Hepatic stellate cell (primary cell): ENCODE data around the gene PKLR.
"Not testable (repeated sequence)": the region's sequence is repeated elsewhere in the genome, so short reads cannot be mapped to it uniquely, and the experiment has no call there.

Source experiments
- DNase-seq: peaks from one replicate; pipeline ENCODE4 v3.0.0; 2011; ENCODE audit warnings: low spot score

The PKLR gene

DNA sequence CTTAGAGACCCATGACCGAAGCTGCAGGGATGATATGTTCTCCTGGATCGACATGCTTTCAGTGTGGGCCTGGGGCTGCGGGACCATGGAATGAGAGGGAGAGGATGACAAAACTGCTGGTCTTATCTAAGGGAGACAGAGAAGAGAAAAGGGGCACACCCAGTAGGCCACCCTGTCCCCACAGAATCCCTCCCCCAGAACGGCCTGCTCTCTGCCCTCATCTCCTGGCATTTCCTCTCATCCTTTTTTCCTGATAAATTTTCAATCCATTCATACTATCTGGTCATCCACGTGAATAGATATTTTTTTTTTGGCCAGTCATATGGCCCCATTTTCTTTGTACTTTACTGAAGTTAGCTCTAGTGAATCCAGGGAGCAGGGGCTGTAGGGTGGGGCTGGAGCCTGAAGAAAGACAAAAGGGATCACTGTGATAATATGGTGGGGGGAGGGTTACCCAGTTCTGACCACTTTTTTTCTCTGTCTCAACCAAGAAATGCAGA lies at the start of gene PKLR:
Gene PKLR (minus strand): TSS at position 97 of the 500 bp plus-strand sequence. CDS start 43 bp downstream, at position 54.
- no peak for DNase-seq

DNA sequence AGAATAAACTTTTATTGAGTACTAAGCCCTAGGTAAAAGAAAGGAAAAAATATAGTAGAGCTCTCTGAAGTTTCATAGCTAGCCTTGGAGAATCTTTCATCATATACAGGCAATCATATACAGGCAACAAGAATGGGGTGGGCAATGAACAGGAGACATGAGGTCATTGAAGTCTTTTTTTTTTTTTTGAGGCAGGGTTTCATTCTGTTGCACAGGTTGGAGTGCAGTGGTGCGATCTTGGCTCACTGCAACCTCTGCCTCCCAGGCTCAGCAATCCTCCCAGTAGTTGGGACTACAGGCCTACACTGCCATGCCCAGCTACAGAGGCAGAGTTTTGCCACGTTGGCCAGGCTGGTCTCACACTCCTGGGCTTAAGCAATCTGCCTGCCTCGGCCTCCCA lies 41.6 kb upstream of the PKLR start:
- DNase-seq, result no peak

DNA sequence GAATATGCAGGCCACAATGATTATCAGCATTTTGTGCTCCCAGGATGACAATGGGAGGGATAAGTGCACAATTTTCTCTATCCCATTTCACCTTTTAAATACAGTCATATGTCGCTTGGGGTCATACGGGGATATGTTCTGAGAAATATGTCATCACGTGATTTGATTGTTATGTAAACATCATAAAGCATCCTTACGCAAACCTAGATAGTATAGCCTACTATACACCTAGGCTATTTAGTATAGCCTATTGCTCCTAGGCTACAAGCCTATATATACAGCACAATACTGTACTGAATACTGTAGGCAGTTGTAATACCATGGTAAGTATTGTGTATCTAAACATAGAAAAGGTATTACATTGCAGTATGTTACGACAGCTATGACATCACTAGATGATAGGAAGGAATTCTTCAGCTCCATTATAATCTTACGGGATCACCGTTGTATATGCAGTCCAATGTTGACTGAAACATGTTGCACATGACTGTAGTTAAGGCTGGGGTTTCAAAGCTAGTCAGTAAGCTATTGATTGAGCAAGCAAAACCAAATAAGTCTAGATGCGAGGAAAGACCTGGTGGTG lies 38.4 kb upstream of the PKLR start:
- DNase-seq, result no peak

DNA sequence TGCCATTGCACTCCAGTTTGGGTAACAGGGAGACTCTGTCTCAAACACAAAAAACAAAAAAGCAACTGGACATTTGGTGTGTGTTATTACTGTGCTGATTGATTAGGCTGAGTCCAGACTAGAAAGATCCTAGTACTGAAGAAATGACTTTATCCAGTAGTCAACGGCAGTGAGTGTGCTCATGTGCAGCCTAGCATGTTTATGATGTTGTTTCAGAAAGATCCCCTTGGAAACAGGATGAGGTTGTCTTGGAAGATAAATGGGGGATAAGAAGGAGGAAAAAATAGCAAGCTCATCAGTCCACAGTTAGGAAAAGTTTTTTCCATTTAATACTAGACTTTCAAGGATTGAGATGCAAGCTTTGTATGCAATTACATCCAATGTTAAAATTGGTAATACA lies 33.7 kb upstream of the PKLR start:
- no peak for DNase-seq

DNA sequence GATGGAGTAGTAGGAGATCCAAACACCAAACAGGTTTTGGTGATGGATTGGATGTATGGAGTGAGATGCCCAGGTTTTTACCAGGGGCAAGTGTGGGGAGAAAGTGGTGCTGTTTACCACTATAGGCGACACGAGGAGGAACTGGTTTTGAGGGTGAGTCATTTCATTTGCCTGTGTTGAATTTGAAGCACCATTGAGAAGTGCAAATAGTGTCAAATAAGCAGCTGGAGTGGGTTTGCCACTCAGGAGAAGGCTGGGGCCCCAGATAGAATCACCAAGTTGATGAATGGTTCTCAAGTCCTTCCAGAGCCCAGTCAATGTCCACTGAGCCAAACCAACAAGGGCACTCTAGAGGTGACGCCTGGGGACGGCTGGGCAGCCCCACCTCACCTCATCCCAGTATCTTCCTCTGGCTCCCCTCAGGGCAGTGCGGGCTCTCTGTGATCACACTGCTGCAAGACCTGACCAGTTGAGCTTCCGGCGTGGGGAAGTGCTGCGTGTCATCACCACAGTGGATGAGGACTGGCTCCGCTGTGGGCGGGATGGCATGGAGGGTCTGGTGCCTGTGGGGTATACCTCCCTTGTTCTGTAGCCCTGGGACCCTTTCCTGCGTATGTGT lies 28.9 kb upstream of the PKLR start:
- no peak for DNase-seq

DNA sequence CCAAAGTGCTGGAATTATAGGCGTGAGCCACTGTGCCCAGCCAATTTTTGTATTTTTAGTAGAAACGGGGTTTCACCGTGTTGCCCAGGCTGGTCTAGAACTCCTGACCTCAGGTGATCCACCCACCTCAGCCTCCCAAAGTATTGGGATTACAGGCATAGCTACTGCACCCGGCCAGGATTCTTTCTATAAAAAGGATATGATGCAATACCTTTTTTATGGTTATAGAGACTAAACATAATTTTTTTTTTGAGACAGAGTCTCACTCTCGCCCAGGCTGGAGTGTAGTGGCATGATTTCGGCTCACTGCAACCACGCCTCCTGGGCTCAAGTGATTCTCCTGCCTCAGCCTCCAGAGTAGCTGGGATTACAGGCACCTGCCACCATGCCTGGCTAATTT lies 27.6 kb upstream of the PKLR start:
- DNase-seq, result not testable (repeated sequence)

DNA sequence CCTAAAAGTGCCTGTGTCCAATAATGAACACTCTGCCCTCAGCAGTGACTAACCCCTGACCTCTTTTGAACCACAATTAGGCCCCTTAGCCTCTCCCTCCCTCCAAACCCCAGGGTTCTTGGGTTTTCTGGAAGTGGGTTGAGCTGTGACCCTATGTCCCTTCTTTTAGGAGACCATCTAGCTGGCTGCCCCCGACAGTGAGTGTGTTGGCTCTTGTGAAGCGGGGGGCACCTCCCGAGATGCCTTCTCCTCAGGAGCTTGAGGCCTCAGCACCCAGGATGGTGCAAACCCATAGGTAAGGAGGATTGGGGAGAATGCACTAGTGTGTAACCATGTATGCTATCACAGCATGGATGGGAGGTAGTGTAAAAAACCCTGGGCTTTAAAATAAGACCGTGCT lies 26.7 kb upstream of the PKLR start:
- DNase-seq, result no peak

DNA sequence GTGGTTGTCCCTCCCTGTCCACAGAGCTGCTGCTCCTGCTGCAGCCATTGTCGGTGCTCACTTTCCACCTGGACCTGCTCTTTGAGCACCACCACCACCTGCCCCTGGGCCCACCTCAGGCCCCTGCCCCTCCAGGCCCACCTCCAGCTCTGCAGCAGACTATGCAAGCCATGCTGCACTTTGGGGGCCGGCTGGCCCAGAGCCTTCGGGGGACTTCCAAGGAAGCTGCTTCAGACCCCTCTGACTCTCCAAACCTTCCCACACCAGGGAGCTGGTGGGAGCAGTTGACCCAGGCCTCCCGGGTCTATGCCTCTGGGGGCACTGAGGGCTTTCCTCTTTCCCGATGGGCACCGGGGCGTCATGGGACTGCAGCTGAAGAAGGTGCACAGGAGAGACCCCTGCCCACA lies 25.4 kb upstream of the PKLR start:
- DNase-seq, result no peak

DNA sequence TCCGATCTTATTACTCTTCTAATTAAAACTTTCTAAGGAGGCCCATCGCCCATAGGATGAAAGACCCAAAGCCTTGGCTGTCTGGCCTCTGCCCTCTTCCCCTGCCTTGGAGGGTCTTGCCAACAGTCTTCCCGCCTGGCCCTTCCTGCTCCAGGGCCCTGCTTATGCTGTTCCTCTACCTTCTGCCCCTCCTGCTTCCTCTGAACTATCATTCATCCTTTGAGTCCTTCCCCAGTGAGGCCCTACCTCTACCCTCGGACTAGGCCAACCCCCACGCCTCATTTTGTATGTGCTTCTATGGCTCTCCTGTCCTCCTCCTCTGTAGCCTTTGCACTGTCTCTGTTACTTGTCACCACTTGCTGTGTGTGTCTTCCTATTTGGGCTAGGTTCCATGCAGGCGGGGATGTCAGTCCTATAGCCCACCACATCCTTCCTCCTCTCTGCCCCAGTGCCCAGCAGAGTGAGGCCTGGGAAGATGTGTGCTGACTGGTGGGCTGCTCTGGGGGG lies 24.8 kb upstream of the PKLR start:
- DNase-seq, result no peak

DNA sequence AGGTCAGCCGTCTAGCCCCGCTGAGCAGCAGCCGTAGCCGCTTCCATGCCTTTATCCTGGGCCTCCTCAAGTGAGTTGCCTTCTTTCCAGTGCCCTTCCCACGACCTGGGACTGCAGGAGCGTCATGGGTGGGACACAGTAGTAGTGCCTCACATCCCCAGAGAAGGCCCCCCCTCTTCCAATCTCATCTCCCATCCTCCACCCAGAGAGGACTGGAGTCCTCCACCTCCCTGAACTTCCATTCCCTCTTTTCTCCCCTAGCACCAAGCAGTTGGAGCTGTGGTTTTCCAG lies 24.3 kb upstream of the PKLR start:
- no peak for DNase-seq

DNA sequence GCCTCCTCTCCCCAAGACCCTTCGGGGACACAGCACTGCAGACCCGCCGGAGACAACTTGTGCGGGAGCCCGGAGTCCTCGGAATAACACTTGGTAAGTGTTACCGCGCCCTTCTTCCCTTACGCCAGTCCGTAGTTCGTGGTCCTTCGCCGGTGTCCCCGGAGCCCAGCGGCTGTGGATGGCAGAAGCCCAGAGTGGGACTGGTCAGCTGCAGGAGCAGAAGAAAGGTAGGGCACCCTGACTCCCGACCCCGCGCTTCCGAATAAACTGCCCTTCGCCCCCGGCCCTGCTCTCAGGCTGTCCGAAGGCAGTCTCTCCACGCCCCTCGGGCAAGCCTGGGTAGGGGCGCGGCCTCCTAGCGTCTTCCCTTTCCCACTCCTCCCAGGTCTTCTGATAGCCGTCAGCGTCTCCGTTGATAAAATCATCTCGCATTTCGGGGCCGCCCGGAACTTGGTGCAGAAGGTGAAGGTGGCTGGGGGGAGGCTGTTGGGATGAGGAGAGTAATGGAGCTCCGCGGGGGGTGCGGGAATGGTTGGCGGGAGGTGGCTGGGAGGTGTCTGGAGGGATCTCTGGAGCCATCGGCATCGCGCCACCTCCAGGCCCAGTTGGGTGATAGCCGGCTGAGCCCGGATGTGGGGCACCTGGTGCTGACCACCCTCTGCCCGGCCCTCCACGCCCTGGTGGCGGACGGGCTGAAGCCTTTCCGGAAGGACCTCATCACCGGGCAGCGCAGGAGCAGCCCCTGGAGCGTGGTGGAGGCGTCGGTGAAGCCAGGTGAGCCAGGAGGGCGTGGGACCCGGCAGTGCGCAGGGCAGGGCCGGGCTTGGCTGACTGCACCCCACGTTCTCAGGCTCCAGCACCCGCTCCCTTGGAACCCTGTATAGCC lies 23.7 kb upstream of the PKLR start:
- peak; percentile 73 for DNase-seq

DNA sequence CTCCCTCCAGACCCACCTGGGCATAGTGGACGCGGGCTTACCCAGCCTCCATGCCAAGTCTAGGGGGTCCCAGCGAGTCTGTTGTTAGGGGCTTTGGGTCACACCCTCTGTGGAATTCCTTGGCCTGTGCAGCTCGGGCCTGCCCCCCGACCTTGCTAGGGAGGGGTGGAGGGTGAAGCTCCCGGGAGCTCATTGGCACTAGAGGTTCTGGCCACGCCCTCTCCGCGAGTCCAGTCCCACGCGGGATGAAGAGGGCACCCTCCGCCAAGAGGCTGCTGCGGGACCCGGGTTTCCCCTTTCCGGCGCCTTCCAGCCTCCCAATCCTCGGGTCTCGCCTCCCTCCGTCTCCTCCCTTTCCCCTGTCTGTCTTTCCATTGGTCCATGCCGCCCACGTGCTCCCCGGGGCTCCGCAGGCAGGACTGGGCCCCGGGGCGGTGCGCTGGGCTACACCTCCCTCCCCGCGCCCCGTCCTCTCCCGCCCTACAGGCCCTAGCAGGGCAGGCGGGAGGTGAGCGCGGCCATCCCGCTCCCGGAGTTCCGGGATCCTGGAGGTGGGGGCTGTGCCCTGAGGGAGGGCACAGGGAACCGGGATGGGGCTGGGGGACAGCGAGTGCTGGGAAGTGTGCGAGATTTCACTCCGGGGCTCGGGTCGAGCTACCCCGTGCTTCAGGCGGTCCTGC lies 22.9 kb upstream of the PKLR start:
- peak; percentile 99 for DNase-seq

DNA sequence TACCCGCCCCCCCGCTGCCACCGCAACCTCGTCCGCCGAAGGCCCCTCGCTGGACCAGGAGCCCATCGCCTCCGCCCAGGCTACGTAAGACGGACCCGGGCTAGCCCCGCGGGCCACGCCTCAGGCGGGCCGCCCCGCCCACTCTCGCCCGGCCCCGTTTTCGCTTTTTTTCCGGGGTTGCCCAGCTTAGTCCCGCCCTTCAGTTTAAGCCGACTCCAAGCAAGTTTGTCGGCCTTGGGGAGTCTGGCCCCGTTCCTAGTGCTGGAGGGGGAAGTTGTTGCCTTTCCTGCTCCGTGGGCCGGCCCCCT lies 22.4 kb upstream of the PKLR start:
- peak; percentile 90 for DNase-seq

DNA sequence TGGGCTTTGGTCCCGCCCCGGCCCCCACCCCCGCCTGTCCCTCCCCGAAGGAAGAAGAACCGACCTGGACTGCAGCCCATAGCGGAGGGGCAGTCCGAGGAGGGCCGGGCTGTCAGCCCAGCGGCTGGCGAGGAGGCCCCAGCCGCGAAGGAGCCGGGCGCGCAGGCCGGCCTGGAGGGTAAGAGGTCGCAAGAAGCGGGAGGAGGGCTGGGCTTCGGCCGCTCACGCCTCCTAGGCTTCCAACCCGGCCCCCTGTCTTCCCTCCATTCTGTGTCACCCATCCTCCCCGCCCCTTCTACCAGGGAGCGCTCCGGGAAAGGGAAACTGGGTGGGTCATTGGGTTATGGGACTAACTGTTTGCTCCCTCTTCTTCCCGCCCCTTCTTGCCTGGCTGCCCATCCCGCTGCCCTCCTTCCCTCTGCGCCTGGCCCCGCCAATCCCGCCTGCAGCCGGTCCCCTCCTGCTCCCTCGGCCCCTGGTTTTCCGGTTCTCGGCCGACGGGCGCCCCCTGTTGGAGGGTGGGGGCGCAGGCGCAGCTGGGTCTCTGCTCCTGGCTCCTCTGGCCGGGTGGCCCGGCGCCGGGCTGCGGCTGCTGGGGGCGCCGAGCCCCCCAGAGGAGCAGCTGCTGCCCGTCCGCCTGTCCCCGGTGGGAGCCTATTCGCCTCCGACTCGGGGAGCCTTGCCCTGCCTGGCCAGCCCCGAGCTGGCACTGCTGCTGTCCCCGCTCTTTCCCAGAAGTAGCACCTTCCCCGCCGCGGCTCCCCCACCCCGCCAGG lies 21.9 kb upstream of the PKLR start:
- peak; percentile 96 for DNase-seq

DNA sequence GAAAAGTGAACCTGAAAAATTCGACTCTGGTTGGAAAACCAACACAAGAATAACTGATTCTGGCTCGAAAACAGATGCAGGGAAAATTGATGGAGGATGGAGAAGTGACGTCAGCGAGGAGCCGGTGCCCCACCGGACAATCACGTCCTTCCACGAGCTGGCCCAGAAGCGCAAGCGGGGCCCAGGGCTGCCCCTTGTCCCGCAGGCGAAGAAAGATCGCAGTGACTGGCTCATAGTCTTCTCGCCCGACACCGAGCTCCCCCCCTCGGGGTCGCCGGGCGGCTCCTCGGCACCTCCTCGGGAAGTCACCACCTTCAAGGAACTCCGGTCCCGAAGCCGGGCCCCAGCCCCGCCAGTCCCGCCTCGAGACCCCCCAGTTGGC lies 21.3 kb upstream of the PKLR start:
- peak; percentile 71 for DNase-seq

DNA sequence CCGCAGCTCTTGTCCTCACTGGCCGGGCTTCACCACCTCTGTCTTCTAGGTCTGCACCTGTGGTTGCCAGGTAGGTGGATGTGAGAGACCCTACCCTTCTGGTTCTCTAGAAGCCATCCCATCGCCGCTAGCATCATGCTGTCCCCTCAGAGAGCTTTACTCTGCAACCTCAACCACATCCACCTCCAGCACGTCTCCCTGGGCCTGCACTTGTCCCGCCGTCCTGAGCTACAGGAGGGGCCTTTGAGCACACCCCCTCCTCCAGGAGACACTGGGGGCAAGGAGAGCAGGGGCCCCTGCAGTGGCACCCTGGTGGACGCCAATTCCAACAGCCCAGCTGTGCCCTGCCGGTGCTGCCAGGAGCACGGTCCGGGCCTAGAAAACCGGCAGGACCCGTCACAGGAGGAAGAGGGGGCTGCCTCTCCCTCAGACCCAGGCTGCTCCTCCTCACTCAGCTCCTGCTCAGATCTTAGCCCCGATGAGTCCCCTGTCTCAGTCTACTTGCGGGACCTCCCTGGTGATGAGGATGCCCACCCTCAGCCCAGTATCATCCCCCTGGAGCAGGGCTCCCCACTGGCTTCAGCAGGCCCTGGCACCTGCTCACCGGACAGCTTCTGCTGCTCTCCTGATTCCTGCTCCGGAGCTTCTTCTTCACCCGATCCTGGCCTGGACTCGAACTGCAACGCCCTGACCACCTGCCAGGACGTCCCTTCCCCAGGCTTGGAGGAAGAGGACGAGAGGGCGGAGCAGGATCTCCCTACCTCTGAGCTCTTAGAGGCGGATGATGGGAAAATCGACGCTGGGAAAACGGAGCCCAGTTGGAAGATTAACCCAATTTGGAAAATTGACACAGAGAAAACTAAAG lies 20.6 kb upstream of the PKLR start:
- no peak for DNase-seq

DNA sequence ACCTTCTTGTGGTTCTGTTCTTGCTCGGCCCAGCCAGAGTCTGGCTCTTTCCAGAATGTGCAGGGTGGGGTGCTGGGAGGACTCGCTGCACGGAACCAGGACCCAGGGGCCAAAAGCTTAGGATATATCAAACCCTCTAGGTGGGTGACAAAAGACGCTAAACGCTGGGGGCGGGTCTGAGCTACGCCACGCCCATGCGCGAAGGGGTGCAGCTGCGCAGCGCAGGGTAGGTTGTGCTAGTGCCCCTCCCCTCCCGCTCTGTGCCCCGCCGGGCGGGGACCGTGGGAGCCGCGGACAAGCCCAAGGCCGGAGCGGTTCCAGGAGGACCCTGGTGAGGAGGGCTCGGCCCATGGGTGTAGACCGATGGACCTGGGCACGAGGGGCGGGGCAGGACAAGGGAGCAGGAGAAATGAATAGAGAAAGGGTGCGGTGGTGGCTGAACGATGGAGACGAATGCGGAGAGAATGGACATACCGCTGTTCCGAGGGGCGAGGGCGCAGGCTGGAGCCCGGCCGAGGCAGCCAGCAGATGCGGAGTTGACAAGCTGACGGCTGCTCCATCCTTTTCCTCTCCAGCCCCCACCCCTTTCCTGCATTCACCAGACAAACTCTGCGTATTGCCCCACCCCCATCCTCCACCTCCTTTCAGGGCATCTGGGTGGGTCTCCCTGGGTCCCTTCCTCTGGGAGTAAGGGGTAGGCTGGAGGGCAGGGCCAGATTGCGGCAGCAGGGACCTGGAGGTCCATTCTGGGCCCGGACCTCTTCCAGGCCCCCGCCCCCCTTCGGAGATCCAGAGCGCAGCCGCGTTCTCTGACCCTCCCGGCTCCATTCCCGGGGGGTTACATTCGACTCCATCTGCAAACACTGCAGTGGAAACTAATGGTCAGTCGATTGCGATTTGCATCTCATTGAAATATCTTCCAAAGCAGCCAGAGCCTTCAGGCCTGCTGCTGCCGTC lies 19.7 kb upstream of the PKLR start, which contains the start of gene RUSC1:
Gene RUSC1 (plus strand): TSS at position 234 of the 957 bp plus-strand sequence. CDS start 880 bp downstream, outside the sequence.
- peak; percentile 80 for DNase-seq

DNA sequence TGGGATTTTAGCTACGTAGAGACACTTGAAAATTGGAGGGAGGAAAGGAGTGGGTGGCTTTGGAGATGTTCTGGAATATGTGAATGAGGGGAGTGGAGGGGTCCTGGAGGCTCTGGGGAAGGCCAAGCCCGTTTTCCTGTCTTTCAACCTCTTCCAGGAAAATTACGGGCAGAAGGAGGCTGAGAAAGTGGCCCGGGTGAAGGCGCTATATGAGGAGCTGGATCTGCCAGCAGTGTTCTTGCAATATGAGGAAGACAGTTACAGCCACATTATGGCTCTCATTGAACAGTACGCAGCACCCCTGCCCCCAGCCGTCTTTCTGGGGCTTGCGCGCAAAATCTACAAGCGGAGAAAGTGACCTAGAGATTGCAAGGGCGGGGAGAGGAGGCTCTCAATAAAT lies 19.0 kb upstream of the PKLR start:
- no peak for DNase-seq

DNA sequence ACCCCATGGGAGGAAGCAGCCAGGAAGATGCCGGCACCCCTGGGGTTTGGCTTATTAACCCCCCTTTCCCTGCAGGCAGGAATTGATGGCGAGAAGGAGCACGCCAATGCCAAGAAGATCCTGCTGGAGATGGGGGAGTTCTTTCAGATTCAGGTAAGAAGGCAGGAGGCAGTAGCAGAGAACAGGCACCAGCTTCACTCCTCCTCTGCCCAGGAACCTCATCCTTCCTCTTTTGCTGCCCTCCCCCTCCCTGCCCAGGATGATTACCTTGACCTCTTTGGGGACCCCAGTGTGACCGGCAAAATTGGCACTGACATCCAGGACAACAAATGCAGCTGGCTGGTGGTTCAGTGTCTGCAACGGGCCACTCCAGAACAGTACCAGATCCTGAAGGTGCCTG lies 18.3 kb upstream of the PKLR start:
- DNase-seq, result no peak

DNA sequence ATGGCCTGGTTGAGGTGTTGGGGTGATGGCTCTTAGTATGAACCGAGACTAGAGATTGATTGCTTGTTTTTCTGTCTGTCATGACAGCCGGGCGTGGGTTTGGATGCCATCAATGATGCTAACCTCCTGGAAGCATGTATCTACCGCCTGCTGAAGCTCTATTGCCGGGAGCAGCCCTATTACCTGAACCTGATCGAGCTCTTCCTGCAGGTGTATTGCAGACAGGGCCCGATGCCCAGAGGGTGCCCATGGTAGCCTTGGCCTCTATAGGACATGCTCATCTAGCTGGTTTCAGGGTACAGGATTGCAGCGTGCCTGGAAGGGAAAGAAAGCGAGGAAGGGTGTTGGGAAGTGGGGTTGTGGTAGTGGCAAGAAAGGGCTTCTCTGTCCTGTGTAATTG lies 16.8 kb upstream of the PKLR start:
- DNase-seq, result no peak
